Activated CD4-positive, alpha-beta T cell treated with anti-CD3 and anti-CD28 coated beads for 1 hour (primary cell): ENCODE measurements around the gene CRK.
"Not testable (repeated sequence)": the region's sequence is repeated elsewhere in the genome, so short reads cannot be mapped to it uniquely, and the experiment has no call there.

Source experiments
- DNase-seq: peaks from one replicate; pipeline ENCODE4 v3.0.0-alpha.2; 2020

The CRK gene

GRCh38 chr17:1462164-1463112 lies 6.4 kb upstream of the CRK start:
- DNase-seq, result no peak

GRCh38 chr17:1461198-1461944 lies 5.3 kb upstream of the CRK start:
- no peak for DNase-seq

GRCh38 chr17:1460233-1460632 lies 4.2 kb upstream of the CRK start:
- DNase-seq, result no peak

- peak; percentile 16 for DNase-seq
These were observed 688 bp downstream of the CRK start for GRCh38 chr17:1455291-1455796.

- DNase-seq, result no peak
These were observed 1.5 kb downstream of the CRK start for GRCh38 chr17:1454541-1454940.

- not testable (repeated sequence) for DNase-seq
These were observed 2.3 kb downstream of the CRK start for GRCh38 chr17:1453694-1454093.

GRCh38 chr17:1452836-1453235 lies 3.2 kb downstream of the CRK start:
- no peak for DNase-seq

- not testable (repeated sequence) for DNase-seq
These were observed 5.8 kb downstream of the CRK start for GRCh38 chr17:1450261-1450660.

- no peak for DNase-seq
These were observed 6.5 kb downstream of the CRK start for GRCh38 chr17:1449412-1449967.

GRCh38 chr17:1447052-1447451 lies 9.0 kb downstream of the CRK start:
- DNase-seq, result no peak

- no peak for DNase-seq
These were observed 9.8 kb downstream of the CRK start for GRCh38 chr17:1446201-1446600.

- DNase-seq, result not testable (repeated sequence)
These were observed 10.3 kb downstream of the CRK start for GRCh38 chr17:1445695-1446094.

GRCh38 chr17:1442721-1443120 lies 13.3 kb downstream of the CRK start:
- DNase-seq, result not testable (repeated sequence)

GRCh38 chr17:1442187-1442586 lies 13.8 kb downstream of the CRK start:
- no peak for DNase-seq

GRCh38 chr17:1440921-1441320 lies 15.1 kb downstream of the CRK start:
- no peak for DNase-seq

- no peak for DNase-seq
These were observed 17.4 kb downstream of the CRK start for GRCh38 chr17:1438593-1439083.

GRCh38 chr17:1435326-1435725 lies 20.7 kb downstream of the CRK start:
- no peak for DNase-seq

GRCh38 chr17:1434150-1434549 lies 21.9 kb downstream of the CRK start:
- no peak for DNase-seq

- DNase-seq, result no peak
These were observed 24.4 kb downstream of the CRK start for GRCh38 chr17:1431631-1432104.

- DNase-seq, result no peak
These were observed 32.4 kb downstream of the CRK start for GRCh38 chr17:1423456-1424135.

- DNase-seq, result no peak
These were observed 33.1 kb downstream of the CRK start for GRCh38 chr17:1422885-1423284.

GRCh38 chr17:1421470-1421869 lies 34.6 kb downstream of the CRK start:
- DNase-seq, result no peak

- no peak for DNase-seq
These were observed 35.1 kb downstream of the CRK start for GRCh38 chr17:1420981-1421380.
